HFF-Myc (cell line): Measurements from ENCODE around the gene NNT.

Source experiments
- DNase-seq: peaks from one replicate; pipeline ENCODE4 v3.0.0-alpha.2; 2011; ENCODE audit warnings: low read depth; ENCODE audit errors: extremely low read depth
- H3K4me3 ChIP-seq: replicated peaks from 2 replicates; pipeline ENCODE4 v1.5.1; 2011; ENCODE audit warnings: low read depth, mild to moderate bottlenecking, control low read depth, low read length
- CTCF ChIP-seq: IDR thresholded peaks from 2 replicates; pipeline ENCODE4 v1.5.1; 2012; ENCODE audit warnings: mild to moderate bottlenecking, low read depth, low read length, control low read depth; ENCODE audit errors: missing control alignments

NNT gene

DNA sequence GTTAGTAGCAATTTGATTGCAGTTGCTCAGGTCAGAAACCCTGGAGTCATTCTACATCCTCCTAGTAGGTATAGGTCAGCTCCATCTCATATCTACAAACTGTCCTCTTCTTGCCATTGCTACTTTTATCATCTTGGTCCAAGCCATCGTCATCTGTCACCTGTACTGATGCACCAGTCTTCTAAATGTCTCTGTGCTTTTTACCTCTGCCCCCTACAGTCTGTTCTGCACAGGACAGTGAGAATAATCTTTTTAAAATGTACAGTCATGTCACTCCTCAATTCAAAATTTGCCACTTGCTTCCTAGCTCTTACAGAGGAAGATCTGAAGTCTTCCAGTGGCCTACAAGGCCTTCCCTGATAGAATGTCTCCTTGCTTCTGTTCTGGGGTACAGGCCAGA lies 6.8 kb downstream of the NNT start:
- DNase-seq = no peak
- no peak overlapping the region for H3K4me3 ChIP-seq
- peak; percentile 12 for TF ChIP-seq CTCF

DNA sequence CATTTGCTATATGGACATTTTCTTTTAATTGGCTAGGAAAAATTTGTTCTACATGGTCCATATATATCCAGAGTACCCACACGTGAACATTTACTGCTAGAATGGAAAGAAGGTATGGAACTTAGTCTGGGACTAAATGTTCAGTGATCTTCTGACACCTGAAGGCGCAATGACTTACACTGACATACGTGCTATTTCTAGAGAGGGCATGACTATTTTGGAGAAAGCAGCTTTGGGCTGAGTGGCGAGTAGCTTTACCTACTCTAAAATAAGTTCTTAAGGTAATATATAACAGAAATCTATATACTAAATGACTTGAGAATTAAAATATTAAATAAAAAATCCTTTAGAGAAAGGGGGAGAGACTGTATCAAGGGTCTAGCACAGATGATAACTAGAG lies 10.4 kb downstream of the NNT start:
- no peak for TF ChIP-seq CTCF
- no peak for DNase-seq
- no peak overlapping the region for H3K4me3 ChIP-seq

DNA sequence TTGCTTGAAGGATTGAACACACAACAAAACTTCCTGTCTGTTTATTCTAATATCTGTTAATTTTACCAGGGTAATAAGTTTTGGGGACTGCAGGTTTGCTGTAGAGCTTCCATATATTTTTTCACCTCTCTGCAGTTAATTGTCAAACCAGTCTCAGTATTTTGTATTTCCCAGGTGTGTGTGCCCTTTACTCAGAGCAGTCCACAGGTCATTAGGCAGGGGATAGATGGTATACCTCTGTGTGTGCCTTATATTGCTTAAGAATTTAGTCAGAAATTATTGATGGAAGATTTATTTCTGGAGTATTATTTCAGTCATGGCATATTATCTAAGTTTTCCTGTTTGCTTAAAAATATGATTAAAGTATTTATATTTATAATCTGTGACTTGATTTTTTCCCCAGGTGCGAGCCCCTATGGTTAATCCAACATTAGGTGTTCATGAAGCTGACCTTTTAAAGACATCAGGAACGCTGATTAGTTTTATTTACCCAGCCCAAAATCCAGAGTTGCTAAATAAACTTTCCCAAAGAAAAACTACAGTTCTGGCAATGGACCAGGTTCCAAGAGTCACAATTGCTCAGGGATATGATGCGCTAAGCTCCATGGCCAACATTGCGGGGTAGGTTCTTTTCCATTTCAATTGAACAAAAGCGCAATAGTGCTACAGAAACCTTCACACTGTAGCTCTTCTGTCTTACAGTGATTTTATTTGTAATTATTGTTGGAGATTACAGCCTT lies 12.6 kb downstream of the NNT start:
- H3K4me3 ChIP-seq = no peak overlapping the region
- DNase-seq = no peak
- no peak for TF ChIP-seq CTCF

GRCh38 chr5:43616535-43616934 lies 13.6 kb downstream of the NNT start:
- TF ChIP-seq CTCF = no peak
- H3K4me3 ChIP-seq = no peak overlapping the region
- no peak for DNase-seq

GRCh38 chr5:43619380-43619779 lies 16.4 kb downstream of the NNT start:
- no peak for TF ChIP-seq CTCF
- no peak overlapping the region for H3K4me3 ChIP-seq
- DNase-seq = no peak

DNA sequence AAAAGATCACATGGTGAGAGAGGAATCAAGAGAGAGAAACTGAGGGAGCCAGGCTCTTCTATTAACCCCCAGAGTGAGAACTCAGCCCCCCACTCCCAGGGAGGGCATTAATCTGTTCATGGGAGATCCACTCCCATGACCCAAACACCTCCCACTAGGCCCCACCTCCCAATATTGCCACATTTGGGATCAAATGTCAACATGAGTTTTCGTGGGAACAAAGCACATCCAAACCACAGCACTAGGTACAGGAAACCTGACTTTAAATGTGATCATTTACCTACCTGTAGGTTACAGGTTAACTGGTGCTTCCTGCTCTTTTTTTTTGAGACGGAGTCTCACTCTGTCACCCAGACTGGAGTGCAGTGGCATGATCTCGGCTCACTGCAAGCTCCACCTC lies 16.9 kb downstream of the NNT start:
- no peak for DNase-seq
- H3K4me3 ChIP-seq = no peak overlapping the region
- TF ChIP-seq CTCF = no peak
